Measurements from ENCODE around the gene GPRC5B. TPM values are rescaled to one million over a fixed set of nuclear protein-coding genes. Genes with fewer than 3 reads are reported as not detected.

Gene GPRC5B
- total and polyA plus RNA-seq, 2 donors (not counting 3 experiments of a cell fraction or from before 2014, with no cell fraction given): 42.3 TPM

- no peak overlapping the region for H2AFZ ChIP-seq (ENCODE audit: low read depth, low read length)
- BruUV-seq (replicated peaks): no TSS peak
- intact Hi-C loops (cut with micrococcal nuclease): no loop called here
- peaks cover 8% of the 10 kb centered on the region for H3K4me1 ChIP-seq (ENCODE audit: control insufficient read depth, extremely low read depth, insufficient read depth, low read length)
- TF ChIP-seq MYC (IDR thresholded peaks at IDR 0.05; ENCODE audit: low read depth, low read length) (no peak), CTCF (IDR thresholded peaks at IDR 0.05; ENCODE audit: extremely low read depth in 1 of 2, insufficient read depth in 1 of 2, low read depth in 1 of 2, low read length in 2 of 2) (no peak), POLR2A (IDR thresholded peaks at IDR 0.05; ENCODE audit: low read depth, low read length) (no peak), GATA2 (IDR thresholded peaks at IDR 0.05; ENCODE audit: insufficient read depth, insufficient read length, low read depth, low read length) (no peak), JUN (IDR thresholded peaks at IDR 0.05; ENCODE audit: borderline replicate concordance, insufficient read depth, insufficient read length, low read depth) (no peak), FOS (IDR thresholded peaks at IDR 0.05; ENCODE audit: borderline replicate concordance, insufficient read depth, low read length) (no peak), EZH2 (IDR thresholded peaks at IDR 0.05; ENCODE audit: borderline replicate concordance, low read depth, low read length, severe bottlenecking) (no peak), MAX (IDR thresholded peaks at IDR 0.05; ENCODE audit: insufficient read depth, insufficient read length) (no peak)
- H3K9ac ChIP-seq (replicated peaks; ENCODE audit: extremely low read depth, insufficient read depth, low read length): no peak overlapping the region
- FAIRE-seq (no peak), DNase-seq (ENCODE audit: low read depth, low spot score) (no peak)
- no peak overlapping the region for H3K27ac ChIP-seq (ENCODE audit: insufficient read depth, low read depth, low read length)
- ChIA-PET CTCF (interaction anchor here (1.0 to 1.9 kb wide), 3 partner anchors 12 to 298 kb away, joined by 4 to 5 read pairs (median 4); partner anchors contain the start of gene VPS35L), POLR2A (no interaction called here)
- H4K20me1 ChIP-seq (replicated peaks; ENCODE audit: control insufficient read depth, extremely low read depth, insufficient read depth, low read length): no peaks in the 10 kb centered on the region
- no peaks in the 10 kb centered on the region for H3K9me3 ChIP-seq (replicated peaks; ENCODE audit: control insufficient read depth, insufficient read depth, low read length)
- no peak overlapping the region for H3K4me2 ChIP-seq (ENCODE audit: insufficient read depth, low read length)
- H3K9me1 ChIP-seq (replicated peaks; ENCODE audit: control insufficient read depth, extremely low read depth, insufficient read depth, low read length): no peaks in the 10 kb centered on the region
- no peaks in the 10 kb centered on the region for H3K36me3 ChIP-seq (ENCODE audit: control insufficient read depth in 2 of 2, extremely low read depth in 1 of 2, insufficient read depth in 2 of 2, low read length in 2 of 2)
- dilution Hi-C loops (cut with MboI; ENCODE audit: extremely low pct_ligation_motif_present, low sequenced_read_pairs): no loop called here
- no peaks in the 10 kb centered on the region for H3K27me3 ChIP-seq (ENCODE audit: control insufficient read depth in 2 of 2, insufficient read depth in 2 of 2, low read length in 2 of 2)
- no peaks in the 10 kb centered on the region for H3K79me2 ChIP-seq (ENCODE audit: control insufficient read depth, insufficient read depth, low read length)
- no peak overlapping the region for H3K4me3 ChIP-seq (replicated peaks in 1 of 3; ENCODE audit: insufficient read depth in 1 of 3, low read depth in 1 of 3, low read length in 3 of 3)
Observed at GRCh38 chr16:19853132-19853741, 31.4 kb downstream of the GPRC5B start.

Data from endothelial cell of umbilical vein (primary cell).